Frontal cortex (tissue), 4 donors: Measurements from ENCODE around the gene STAB1. TPM values are rescaled to one million over a fixed set of nuclear protein-coding genes. Genes with fewer than 3 reads are reported as not detected.

Experiments used
- DNase-seq, 2 donors: peaks; one replicate each; pipeline ENCODE4 v3.0.0; 2012; ENCODE audit warnings: low spot score in 2 of 2
- FAIRE-seq: peaks from 2 replicates; lab custom pipeline; 2012; peaks lifted over from hg19 to GRCh38; lab: Jason Lieb, UNC
- total RNA-seq: library from RNA; depleted of rRNA; stranded (reverse); fragments of >200 nt; gene quantifications from one replicate; pipeline ENCODE4 v1.2.3, GENCODE V29; 2014
- donor health status: control.
- donor health status: control.
- donor health status: control.

STAB1 gene
- total RNA-seq, 1 donor from 2014 or later: 13.9 TPM

- no peak for DNase-seq
Observed at GRCh38 chr3:52502808-52503350, 7.7 kb downstream of the STAB1 start.

GRCh38 chr3:52503788-52504424 lies 8.8 kb downstream of the STAB1 start:
- DNase-seq (no peak), FAIRE-seq (no peak)

More at GRCh38 chr3:52502808-52503350, 7.7 kb downstream of the STAB1 start:
- no peak for FAIRE-seq

DNA sequence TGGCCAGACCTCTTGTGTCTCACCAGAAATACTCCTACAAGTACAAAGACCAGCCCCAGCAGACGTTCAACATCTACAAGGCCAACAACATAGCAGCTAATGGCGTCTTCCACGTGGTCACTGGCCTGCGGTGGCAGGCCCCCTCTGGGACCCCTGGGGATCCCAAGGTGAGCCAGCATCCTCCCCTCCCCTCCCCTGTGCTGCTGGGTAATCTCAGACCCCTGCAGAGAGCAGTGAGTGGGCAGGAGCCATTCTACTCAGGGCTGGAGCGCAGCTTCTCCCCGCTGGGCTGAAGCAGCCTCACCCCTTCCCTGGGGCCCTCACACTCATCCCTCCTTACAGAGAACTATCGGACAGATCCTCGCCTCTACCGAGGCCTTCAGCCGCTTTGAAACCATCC lies 9.8 kb downstream of the STAB1 start:
- DNase-seq: no peak
- FAIRE-seq: no peak

GRCh38 chr3:52506266-52506966 lies 11.3 kb downstream of the STAB1 start:
- FAIRE-seq (no peak), DNase-seq (no peak)

DNA sequence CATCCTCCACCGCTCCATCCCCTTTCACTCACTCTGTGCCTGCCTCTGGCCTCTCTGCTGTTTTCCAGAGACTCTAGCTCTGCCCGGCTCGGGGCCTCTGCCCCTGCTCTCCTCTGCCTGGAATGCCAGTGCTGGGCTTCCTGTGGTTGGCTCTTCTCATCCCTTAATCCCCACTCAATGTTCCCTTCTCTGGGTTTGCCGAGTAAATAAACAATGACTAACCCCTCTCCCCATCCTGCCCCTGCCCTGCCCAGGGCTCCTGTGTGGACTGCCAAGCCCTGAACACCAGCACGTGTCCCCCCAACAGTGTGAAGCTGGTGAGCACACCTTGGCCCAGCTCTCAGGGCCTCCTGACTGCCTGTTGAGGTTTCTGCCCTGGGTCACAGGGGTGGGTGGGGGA lies 12.2 kb downstream of the STAB1 start:
- DNase-seq (no peak), FAIRE-seq (no peak)

GRCh38 chr3:52509753-52510328 lies 14.7 kb downstream of the STAB1 start:
- DNase-seq (no peak), FAIRE-seq (no peak)

GRCh38 chr3:52511509-52511908 lies 16.4 kb downstream of the STAB1 start:
- no peak for FAIRE-seq
- no peak for DNase-seq

GRCh38 chr3:52512105-52512504 lies 17.0 kb downstream of the STAB1 start:
- DNase-seq (no peak), FAIRE-seq (no peak)

DNA sequence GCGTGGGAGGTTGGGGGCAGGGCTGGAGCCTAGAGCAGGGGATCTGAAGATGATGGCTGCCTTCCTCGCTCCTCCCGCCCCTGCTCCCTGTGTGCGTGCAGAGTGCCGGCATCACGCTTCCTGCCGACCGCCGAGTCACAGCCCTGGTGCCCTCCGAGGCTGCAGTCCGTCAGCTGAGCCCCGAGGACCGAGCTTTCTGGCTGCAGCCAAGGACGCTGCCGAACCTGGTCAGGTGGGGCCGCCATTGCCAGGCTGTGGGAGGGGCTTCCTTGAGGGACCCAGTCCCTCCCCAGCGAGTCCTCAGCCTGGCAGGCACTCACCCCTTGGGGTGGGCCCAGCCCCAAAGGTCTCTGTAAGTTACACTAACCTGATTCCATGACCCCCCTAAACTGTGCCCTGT lies 17.6 kb downstream of the STAB1 start:
- no peak for FAIRE-seq
- no peak for DNase-seq

DNA sequence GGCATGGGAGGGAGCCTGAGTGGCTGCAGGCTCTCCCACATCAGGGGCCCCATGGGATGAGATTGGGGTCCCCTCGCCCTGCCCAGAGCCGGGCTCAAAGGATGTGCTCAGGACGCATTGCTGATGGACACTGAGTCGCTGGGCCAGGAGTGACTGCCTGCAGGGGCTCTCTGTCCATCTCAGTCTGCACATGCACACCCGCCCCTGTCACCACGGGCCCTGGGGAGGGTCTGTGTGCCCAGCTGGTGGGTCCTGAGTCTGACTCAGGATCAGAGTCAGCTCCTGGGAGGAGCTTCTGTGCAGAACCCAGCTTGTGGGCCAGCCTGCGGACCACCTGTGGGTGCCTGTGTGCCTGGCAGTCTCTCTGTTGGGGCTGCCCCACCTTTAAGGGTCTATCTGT lies 18.1 kb downstream of the STAB1 start:
- no peak for FAIRE-seq
- DNase-seq: no peak

- no peak for FAIRE-seq
Observed at GRCh38 chr3:52514576-52514975, 19.4 kb downstream of the STAB1 start.

GRCh38 chr3:52515192-52515591 lies 20.1 kb downstream of the STAB1 start:
- no peak for FAIRE-seq
- no peak for DNase-seq

More at GRCh38 chr3:52514576-52514975, 19.4 kb downstream of the STAB1 start:
- DNase-seq: no peak

DNA sequence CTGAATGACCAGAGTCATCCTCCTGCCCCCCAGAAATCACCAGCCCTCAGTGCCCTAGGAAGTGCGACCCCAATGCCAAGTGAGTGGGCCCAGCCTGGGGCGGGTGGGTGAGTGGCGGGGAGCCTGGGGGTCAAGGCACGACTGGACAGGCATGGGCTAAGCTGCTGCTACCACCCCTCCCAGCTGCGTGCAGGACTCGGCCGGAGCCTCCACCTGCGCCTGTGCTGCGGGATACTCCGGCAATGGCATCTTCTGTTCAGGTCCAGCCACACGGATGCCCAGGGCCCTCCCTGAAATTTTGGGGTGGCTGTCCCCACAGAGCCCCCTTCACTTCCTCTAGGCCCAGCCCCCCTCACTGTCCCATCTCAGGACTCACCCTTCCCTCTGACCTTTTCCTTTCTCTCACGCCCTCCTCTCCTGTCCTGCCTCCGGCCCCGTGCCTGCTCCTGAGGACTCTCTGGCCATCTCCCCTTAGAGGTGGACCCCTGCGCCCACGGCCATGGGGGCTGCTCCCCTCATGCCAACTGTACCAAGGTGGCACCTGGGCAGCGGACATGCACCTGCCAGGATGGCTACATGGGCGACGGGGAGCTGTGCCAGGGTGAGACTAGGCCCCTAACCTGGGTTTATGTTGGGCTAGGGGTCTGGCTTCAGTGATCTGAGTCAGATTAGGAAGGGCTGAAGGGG lies 21.5 kb downstream of the STAB1 start:
- FAIRE-seq (no peak), DNase-seq (no peak)

- FAIRE-seq (no peak), DNase-seq (no peak)
Observed at GRCh38 chr3:52517796-52518722, 22.9 kb downstream of the STAB1 start.

GRCh38 chr3:52518723-52519444 lies 23.7 kb downstream of the STAB1 start:
- FAIRE-seq (no peak), DNase-seq (no peak)

DNA sequence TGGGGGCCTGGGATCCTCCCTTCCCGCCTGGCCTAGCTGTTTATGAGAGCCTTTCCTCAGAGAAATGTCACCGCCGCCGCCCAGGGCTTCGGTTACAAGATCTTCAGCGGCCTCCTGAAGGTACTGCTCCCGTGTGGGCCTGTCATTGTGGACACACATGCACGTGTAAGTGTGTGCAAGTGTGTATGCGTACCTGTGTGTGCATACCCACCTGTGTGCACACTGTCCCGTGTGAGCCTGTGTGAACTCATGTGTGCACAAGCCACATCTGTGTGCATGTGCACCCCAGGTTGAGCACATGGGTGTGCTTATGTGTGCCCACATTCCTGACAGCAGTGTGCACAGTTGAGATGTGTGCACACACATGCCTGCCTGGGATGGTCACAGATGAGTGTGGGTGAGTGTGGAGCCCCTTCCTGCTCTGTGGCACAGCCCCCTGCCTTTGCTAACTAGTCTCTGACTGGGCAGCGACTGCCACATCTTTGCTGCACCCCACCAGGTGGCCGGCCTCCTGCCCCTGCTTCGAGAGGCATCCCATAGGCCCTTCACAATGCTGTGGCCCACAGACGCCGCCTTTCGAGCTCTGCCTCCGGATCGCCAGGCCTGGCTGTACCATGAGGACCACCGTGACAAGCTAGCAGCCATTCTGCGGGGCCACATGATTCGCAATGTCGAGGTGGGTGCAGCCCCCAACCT lies 24.5 kb downstream of the STAB1 start:
- DNase-seq (no peak), FAIRE-seq (no peak)

- no peak for FAIRE-seq
- DNase-seq: no peak
Observed at GRCh38 chr3:52520141-52520667, 25.1 kb downstream of the STAB1 start.
